GM20000 (cell line): ENCODE measurements around the gene FBN2.

Experiments
- DNase-seq: peaks from one replicate; pipeline ENCODE4 v3.0.0; 2012; ENCODE audit warnings: low spot score
- CTCF ChIP-seq: IDR thresholded peaks from 2 replicates; pipeline ENCODE4 v1.5.1; 2012; ENCODE audit warnings: mild to moderate bottlenecking, control low read depth; ENCODE audit errors: extremely low read depth, missing control alignments

The FBN2 gene

GRCh38 chr5:128480158-128480557 lies 57.9 kb downstream of the FBN2 start:
- no peak for TF ChIP-seq CTCF
- no peak for DNase-seq

GRCh38 chr5:128478386-128479368 lies 59.4 kb downstream of the FBN2 start:
- TF ChIP-seq CTCF, result no peak
- no peak for DNase-seq

- no peak for TF ChIP-seq CTCF
- no peak for DNase-seq
Measured at GRCh38 chr5:128477944-128478343, 60.1 kb downstream of the FBN2 start.

GRCh38 chr5:128475693-128476092 lies 62.4 kb downstream of the FBN2 start:
- no peak for TF ChIP-seq CTCF
- no peak for DNase-seq

GRCh38 chr5:128472919-128473318 lies 65.1 kb downstream of the FBN2 start:
- no peak for TF ChIP-seq CTCF
- no peak for DNase-seq

GRCh38 chr5:128472036-128472435 lies 66.0 kb downstream of the FBN2 start:
- DNase-seq, result no peak

More at GRCh38 chr5:128472036-128472435, 66.0 kb downstream of the FBN2 start:
- TF ChIP-seq CTCF, result no peak
